ENCODE measurements around the gene HES6. TPM values are rescaled to one million over a fixed set of nuclear protein-coding genes. Genes with fewer than 3 reads are reported as not detected.
"Not testable (repeated sequence)": the region's sequence is repeated elsewhere in the genome, so short reads cannot be mapped to it uniquely, and the experiment has no call there.

Gene HES6
- total and polyA plus RNA-seq, 2 experiments from 2014 or later: 38.8 to 76.3 TPM

- not testable (repeated sequence) for H3K79me2 ChIP-seq (replicated peaks; ENCODE audit: insufficient read depth); H3K4me2 ChIP-seq; DNase-seq (ENCODE audit: low spot score); H3K4me3 ChIP-seq; H3K27me3 Mint-ChIP-seq (ENCODE audit: insufficient read depth, low read depth, poor library complexity); H3K36me3 ChIP-seq (ENCODE audit: insufficient read depth); H2AFZ ChIP-seq; H3K27me3 ChIP-seq (ENCODE audit: insufficient read depth); ATAC-seq; H3K27ac Mint-ChIP-seq; H3K27ac ChIP-seq (ENCODE audit: low read depth); H3F3A ChIP-seq (replicated peaks; ENCODE audit: low read depth); H3K4me3 Mint-ChIP-seq; H4K20me1 ChIP-seq (replicated peaks; ENCODE audit: insufficient read depth); H3K4me1 ChIP-seq (ENCODE audit: insufficient read depth); H3K9me2 ChIP-seq (ENCODE audit: insufficient read depth); H3K36me3 Mint-ChIP-seq (ENCODE audit: low read depth); H3K9me3 Mint-ChIP-seq; H3K4me1 Mint-ChIP-seq
These were observed 33.6 kb upstream of the HES6 start for GRCh38 chr2:238273433-238273832.

GRCh38 chr2:238272156-238272555 lies 32.3 kb upstream of the HES6 start:
- no peak for ATAC-seq
- H3K36me3 Mint-ChIP-seq (ENCODE audit: low read depth): peaks cover 7% of the 10 kb centered on the region; the same call in 2 of the 3 replicates
- Histone ChIP-seq H3K27me3 (ENCODE audit: insufficient read depth) (no peaks in the 10 kb centered on the region), H3K27ac (ENCODE audit: low read depth) (no peak overlapping the region), H3K79me2 (replicated peaks; ENCODE audit: insufficient read depth) (no peaks in the 10 kb centered on the region), H3F3A (replicated peaks; ENCODE audit: low read depth) (no peaks in the 10 kb centered on the region), H4K20me1 (replicated peaks; ENCODE audit: insufficient read depth) (peaks cover 2% of the 10 kb centered on the region; the same call in 1 of the 2 replicates), H3K4me2 (no peak overlapping the region), H3K4me3 (no peak overlapping the region), H3K4me1 (ENCODE audit: insufficient read depth) (no peaks in the 10 kb centered on the region), H2AFZ (no peak overlapping the region), H3K36me3 (ENCODE audit: insufficient read depth) (no peaks in the 10 kb centered on the region), H3K9me2 (ENCODE audit: insufficient read depth) (no peaks in the 10 kb centered on the region)
- no peaks in the 10 kb centered on the region for H3K4me1 Mint-ChIP-seq
- no peak for DNase-seq (ENCODE audit: low spot score)
- no peak for TF ChIP-seq STAT1 (IDR thresholded peaks at IDR 0.05; ENCODE audit: unreplicated experiment)
- no peak for TF ChIP-seq REST (IDR thresholded peaks at IDR 0.05; ENCODE audit: unreplicated experiment)
- TF ChIP-seq ZNF331 (CRISPR knock-in tag; IDR thresholded peaks at IDR 0.05; ENCODE audit: low read depth): no peak
- no peak for TF ChIP-seq NANOG (IDR thresholded peaks at IDR 0.05; ENCODE audit: borderline replicate concordance)
- TF ChIP-seq JUNB (IDR thresholded peaks at IDR 0.05; ENCODE audit: unreplicated experiment): no peak
- TF ChIP-seq EZH2phosphoT487 (IDR thresholded peaks at IDR 0.05; ENCODE audit: unreplicated experiment): no peak
- peaks cover 2% of the 10 kb centered on the region for H3K27me3 Mint-ChIP-seq (ENCODE audit: insufficient read depth, low read depth, poor library complexity)
- H3K9me3 Mint-ChIP-seq: no peaks in the 10 kb centered on the region
- H3K27ac Mint-ChIP-seq: no peak overlapping the region
- H3K4me3 Mint-ChIP-seq: no peak overlapping the region

GRCh38 chr2:238271686-238272085 lies 31.8 kb upstream of the HES6 start:
- H3K36me3 ChIP-seq (ENCODE audit: insufficient read depth); H2AFZ ChIP-seq; H3K4me3 Mint-ChIP-seq; H3K4me1 Mint-ChIP-seq; H3K27me3 ChIP-seq (ENCODE audit: insufficient read depth); H3K4me3 ChIP-seq; DNase-seq (ENCODE audit: low spot score); H3K9me3 Mint-ChIP-seq; H3K27ac ChIP-seq (ENCODE audit: low read depth); H3K27ac Mint-ChIP-seq; H3K79me2 ChIP-seq (replicated peaks; ENCODE audit: insufficient read depth); H3F3A ChIP-seq (replicated peaks; ENCODE audit: low read depth); H3K36me3 Mint-ChIP-seq (ENCODE audit: low read depth); H3K4me2 ChIP-seq; ATAC-seq; H3K27me3 Mint-ChIP-seq (ENCODE audit: insufficient read depth, low read depth, poor library complexity); H4K20me1 ChIP-seq (replicated peaks; ENCODE audit: insufficient read depth); H3K9me2 ChIP-seq (ENCODE audit: insufficient read depth); H3K4me1 ChIP-seq (ENCODE audit: insufficient read depth): not testable (repeated sequence)

Data from GM23338 (cell line).